GM10266 (cell line): Measurements from ENCODE around the gene C12orf42.

ENCODE experiments used
- DNase-seq: peaks from one replicate; pipeline ENCODE4 v3.0.0; 2012; ENCODE audit errors: extremely low spot score
- CTCF ChIP-seq: IDR thresholded peaks from 2 replicates; pipeline ENCODE4 v1.5.1; 2012; ENCODE audit warnings: mild to moderate bottlenecking, low read depth; ENCODE audit not compliant: control insufficient read depth, insufficient read depth; ENCODE audit errors: missing control alignments

Gene C12orf42

GRCh38 chr12:103336940-103337339, 158.8 kb downstream of the C12orf42 start:
- no peak for TF ChIP-seq CTCF
- DNase-seq = no peak

- TF ChIP-seq CTCF = no peak
- no peak for DNase-seq
Observed at GRCh38 chr12:103334466-103334865, 161.3 kb downstream of the C12orf42 start.

GRCh38 chr12:103333676-103334075, 162.1 kb downstream of the C12orf42 start:
- TF ChIP-seq CTCF = no peak
- DNase-seq = no peak

- no peak for DNase-seq
- TF ChIP-seq CTCF = no peak
Observed at GRCh38 chr12:103331643-103332042, 164.1 kb downstream of the C12orf42 start.

- no peak for DNase-seq
- TF ChIP-seq CTCF = no peak
Observed at GRCh38 chr12:103330672-103331071, 165.1 kb downstream of the C12orf42 start.

GRCh38 chr12:103327676-103328075, 168.1 kb downstream of the C12orf42 start:
- DNase-seq = no peak
- TF ChIP-seq CTCF = no peak

- TF ChIP-seq CTCF = peak; percentile 38
- DNase-seq = peak; percentile 48
Observed at GRCh38 chr12:103326190-103326589, 169.6 kb downstream of the C12orf42 start.

GRCh38 chr12:103318566-103318965, 177.2 kb downstream of the C12orf42 start:
- TF ChIP-seq CTCF = no peak
- no peak for DNase-seq
